Left renal cortex interstitium (tissue), 4 donors: ENCODE measurements around the gene MORC1. TPM values are rescaled to one million over a fixed set of nuclear protein-coding genes. Genes with fewer than 3 reads are reported as not detected.
"Not testable (repeated sequence)": the region's sequence is repeated elsewhere in the genome, so short reads cannot be mapped to it uniquely, and the experiment has no call there.

ENCODE experiments used
- DNase-seq, 4 donors: peaks; one replicate each; pipeline ENCODE4 v3.0.0-alpha.2; 2013; ENCODE audit warnings: low read depth in 4 of 4, low spot score in 2 of 4, missing footprints in 1 of 4
- polyA plus RNA-seq, 4 donors: library from polyadenylated mRNA; unstranded; fragments of 120-200 nt; gene quantifications; one replicate each; pipeline ENCODE4 v1.2.1, GENCODE V29; 2013; ENCODE audit not compliant: insufficient read length in 4 of 4

The MORC1 gene
- polyA plus RNA-seq, 4 donors = 0.42 to 0.52 (median 0.47) TPM

DNA sequence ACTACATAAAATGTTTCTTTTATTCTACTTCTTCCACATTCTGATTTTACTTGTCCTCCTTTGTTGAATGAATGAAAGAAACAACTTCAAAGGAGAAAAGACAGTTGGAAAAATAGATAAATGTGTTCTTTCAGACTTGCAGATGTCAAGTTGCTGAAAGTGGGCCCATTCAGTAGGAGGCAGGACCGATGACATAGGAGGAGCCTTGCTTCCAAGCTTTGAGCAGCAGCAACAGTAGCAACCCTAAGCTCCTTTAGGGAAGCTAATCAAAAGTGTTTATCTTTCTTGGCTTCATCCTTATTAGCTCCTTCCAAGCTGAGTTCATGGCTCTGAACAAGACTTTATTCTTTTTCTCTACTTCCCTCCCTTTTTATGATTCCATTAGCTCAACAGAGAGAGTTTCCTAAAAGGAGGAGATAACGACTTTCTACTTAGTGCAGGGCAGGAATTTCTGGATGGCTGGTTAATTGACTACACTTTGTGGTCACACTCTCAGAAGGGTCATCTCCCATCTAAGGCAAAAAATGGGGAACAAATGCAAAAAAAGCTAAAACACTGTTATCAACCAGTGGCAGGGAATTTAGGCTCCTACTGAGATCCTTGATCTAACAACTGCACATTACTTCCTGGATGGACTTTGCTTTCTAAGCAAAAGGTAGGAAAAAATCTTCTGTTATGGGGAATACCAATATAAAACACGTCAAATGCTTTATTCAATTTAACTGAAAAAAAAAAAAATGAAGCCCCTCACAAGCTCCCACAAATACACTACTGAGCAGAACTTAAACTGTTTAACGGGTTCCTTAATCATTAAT lies 4.8 kb downstream of the MORC1 start:
- DNase-seq = no peak

- no peak for DNase-seq
Measured at GRCh38 chr3:109109574-109109973, 8.4 kb downstream of the MORC1 start.

- DNase-seq = no peak
Measured at GRCh38 chr3:109098079-109098644, 19.8 kb downstream of the MORC1 start.

GRCh38 chr3:109095166-109095565 lies 22.8 kb downstream of the MORC1 start:
- DNase-seq = no peak

GRCh38 chr3:109093561-109093960 lies 24.4 kb downstream of the MORC1 start:
- no peak for DNase-seq

DNA sequence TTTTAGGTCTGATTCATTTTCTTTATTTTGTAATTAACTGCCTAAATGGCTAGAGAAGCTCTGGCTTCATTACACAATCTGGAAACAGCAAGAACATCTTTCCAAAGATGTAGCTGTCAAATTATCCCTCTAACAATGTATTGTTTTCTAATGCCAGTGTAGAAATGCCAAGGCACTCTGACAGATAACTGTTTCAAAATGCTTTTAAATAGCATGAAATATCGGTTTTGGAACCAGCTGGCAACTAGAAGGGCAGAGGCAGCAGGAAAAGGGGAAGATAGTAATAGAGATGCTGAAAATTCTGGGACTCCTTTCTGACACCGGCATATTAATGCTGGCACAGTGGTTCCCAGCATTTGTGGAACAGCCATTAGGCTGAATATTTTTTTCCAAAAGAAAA lies 26.1 kb downstream of the MORC1 start:
- no peak for DNase-seq

GRCh38 chr3:109089265-109089664 lies 28.7 kb downstream of the MORC1 start:
- no peak for DNase-seq

DNA sequence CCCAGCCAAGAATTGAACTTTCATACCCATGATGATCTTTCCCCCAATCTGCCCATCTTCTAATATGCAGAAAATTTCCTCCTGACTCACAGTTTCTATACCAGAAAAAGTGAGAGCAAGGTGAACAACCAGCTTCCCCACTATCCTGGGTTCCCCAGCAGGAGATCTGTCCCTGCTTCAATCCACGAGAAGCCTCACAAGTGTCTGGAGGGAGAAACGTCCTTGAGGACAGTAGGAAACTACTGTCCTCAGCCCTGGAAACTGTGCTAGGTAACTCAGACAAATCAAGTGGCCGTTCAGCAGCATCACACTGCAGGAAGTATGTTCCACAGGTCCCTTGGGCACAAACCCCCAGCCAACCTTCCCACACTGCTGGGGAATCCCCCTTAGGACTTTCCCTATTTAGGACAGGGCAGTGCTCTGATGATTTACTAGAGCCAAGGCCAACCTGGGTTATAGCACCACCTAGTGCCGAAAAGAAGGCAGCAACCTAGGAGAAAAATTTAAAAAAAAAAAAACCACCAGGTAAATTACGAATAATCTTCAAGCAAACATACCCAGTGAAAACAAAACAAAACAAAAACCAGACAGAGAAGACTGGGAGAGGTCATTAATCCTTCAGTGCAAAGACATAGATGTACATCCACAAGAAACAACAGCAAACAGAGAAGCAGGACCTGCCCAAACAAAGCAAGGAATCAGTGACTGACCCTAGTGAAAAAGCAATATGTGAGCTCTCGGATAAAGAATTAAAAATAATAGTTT lies 36.0 kb downstream of the MORC1 start:
- no peak for DNase-seq

DNA sequence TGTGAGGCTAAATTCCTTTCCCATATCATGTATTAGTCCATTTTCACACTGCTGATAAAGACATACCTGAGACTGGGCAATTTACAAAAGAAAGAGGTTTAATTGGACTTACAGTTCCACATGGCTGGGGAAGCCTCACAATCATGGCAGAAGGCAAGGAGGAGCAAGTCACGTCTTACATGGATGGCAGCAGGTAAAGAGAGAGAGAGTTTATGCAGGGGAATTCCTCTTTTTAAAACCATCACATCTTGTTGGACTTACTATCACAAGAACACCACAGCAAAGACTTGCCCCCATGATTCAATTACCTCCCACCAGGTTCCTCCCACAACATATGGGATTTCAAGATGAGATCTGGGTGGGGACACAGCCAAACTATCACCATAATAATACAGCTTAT lies 37.8 kb downstream of the MORC1 start:
- not testable (repeated sequence) for DNase-seq

- no peak for DNase-seq
Measured at GRCh38 chr3:109073116-109073515, 44.8 kb downstream of the MORC1 start.

DNA sequence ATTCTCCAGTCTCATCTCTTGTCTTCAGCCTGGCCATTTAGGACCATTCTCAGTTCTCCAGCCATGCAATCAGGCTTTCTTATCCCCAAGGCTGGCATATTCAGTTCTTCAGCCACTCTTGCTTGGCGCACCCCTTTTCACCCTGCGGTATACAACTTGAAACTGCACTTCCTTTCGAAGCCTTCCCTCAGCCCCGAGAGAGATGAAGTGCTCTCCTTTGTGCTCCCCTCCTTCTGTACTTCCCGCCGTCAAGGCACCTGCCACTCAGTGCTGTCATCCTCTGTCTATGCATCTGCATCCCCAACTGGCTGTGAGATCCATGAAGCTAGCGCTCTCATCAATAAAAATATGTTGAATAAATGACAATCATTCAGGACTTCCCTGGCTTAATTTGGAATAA lies 45.7 kb downstream of the MORC1 start:
- no peak for DNase-seq

GRCh38 chr3:109071350-109072142 lies 46.4 kb downstream of the MORC1 start:
- DNase-seq = no peak

- no peak for DNase-seq
Measured at GRCh38 chr3:109070211-109070610, 47.7 kb downstream of the MORC1 start.

DNA sequence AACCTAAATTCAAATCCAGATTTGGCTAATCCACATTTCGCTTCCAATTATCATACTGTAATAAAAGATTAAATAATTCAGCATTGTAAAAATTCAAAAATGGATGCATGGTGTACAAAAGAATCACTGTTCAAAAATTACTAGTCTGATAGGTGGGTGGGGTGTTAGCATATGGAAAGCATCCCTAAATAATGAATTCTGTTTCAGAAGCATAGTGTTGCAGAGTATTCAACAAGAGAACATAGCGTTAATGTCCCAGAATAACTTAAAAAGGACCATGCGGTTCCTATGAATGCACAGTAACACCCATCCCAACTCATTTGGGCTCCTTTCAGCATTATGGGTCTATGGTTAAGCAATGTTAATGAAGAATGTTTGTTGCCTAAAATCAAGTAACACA lies 51.1 kb downstream of the MORC1 start:
- DNase-seq = no peak

- DNase-seq = no peak
Measured at GRCh38 chr3:109059264-109059663, 58.7 kb downstream of the MORC1 start.

- no peak for DNase-seq
Measured at GRCh38 chr3:109057616-109058015, 60.3 kb downstream of the MORC1 start.

DNA sequence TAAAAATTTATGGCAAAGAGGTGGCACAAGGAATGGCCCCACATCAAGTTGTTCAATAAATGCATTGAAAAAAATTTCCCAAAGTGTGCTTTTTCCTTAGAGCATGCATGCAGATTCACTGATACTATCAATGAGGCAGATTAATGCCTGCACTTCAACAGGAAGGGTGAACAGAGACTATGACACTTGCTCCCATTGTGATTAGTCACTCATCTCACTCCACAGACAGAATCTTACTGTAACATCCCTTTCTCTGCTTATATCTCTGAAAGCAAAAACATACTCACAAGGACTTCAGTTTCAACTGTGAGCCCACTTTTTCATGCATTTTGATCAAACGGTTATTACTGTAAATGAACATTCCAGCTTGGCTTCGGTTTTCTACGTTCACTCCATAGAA lies 60.9 kb downstream of the MORC1 start:
- DNase-seq = no peak

GRCh38 chr3:109050591-109051167 lies 67.3 kb downstream of the MORC1 start:
- no peak for DNase-seq

- DNase-seq = no peak
Measured at GRCh38 chr3:109047366-109047765, 70.6 kb downstream of the MORC1 start.

- DNase-seq = no peak
Measured at GRCh38 chr3:109045271-109046040, 72.5 kb downstream of the MORC1 start.
